SH-SY5Y (cell line): ENCODE measurements around the gene ARID2.

Experiments
- GATA2 ChIP-seq: IDR thresholded peaks from 2 replicates; pipeline ENCODE4 v1.6.1; 2011; ENCODE audit warnings: mild to moderate bottlenecking, low read depth, low read length
- GATA3 ChIP-seq: IDR thresholded peaks from 2 replicates; pipeline ENCODE4 v1.6.1; 2011; ENCODE audit warnings: low read depth, mild to moderate bottlenecking, low read length, moderate library complexity

DNA sequence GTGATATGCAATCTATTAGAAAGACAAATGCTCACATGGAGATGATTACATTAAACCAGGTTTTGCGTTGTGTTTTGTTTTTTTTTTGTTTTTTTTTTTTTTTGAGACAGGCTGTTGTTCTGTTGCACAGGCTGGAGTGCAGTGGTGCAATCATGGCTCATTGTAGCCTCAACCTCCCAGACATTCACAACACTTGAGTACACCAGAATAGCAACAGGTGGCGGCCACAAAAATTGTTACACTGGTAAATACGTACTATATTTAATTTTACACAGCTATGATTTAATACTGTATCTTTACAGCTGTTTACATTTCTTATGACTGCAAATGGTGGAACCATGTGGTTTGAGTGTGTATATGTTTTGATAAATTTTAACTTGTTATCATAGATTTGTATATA, 200.9 kb downstream of the ARID2 start:
- TF ChIP-seq GATA2: no peak
- TF ChIP-seq GATA3: no peak
